Liver (tissue), 3 donors: ENCODE results near the gene IL22RA1.

Experiments used
- EGR1 ChIP-seq, 2 donors: IDR thresholded peaks; 2 replicates each; pipeline ENCODE4 v1.6.1; 2016 to 2018; ENCODE audit warnings: antibody characterized with exemption in 2 of 2, low read depth in 2 of 2
- FOXA1 ChIP-seq: IDR thresholded peaks from 2 replicates; pipeline ENCODE4 v1.6.1; 2016; ENCODE audit warnings: antibody characterized with exemption
- RAD21 ChIP-seq, 2 donors: IDR thresholded peaks; 2 replicates each; pipeline ENCODE4 v1.6.1; 2016; ENCODE audit warnings: antibody characterized with exemption in 2 of 2, mild to moderate bottlenecking in 2 of 2
- RXRA ChIP-seq, 2 donors: IDR thresholded peaks; 2 replicates each; pipeline ENCODE4 v1.6.1; 2017 to 2018; ENCODE audit warnings: antibody characterized with exemption in 2 of 2, mild to moderate bottlenecking in 1 of 2
- YY1 ChIP-seq: IDR thresholded peaks from 2 replicates; pipeline ENCODE4 v1.6.1; 2016; ENCODE audit warnings: antibody characterized with exemption, mild to moderate bottlenecking
- TF ChIP-seq, protein P1 (sequence below): fragments of 150-350 bp; IDR thresholded peaks from 2 replicates; pipeline ENCODE4 v1.5.1; 2017; ENCODE audit warnings: improper control_type of control experiment, low read depth, low read length; ENCODE audit not compliant: missing input control
- TF ChIP-seq, protein P2 (sequence below): IDR thresholded peaks from 2 replicates; pipeline ENCODE4 v1.6.1; 2016; ENCODE audit warnings: antibody characterized with exemption
- TF ChIP-seq, protein P3 (sequence below): IDR thresholded peaks from 2 replicates; pipeline ENCODE4 v1.6.1; 2016; ENCODE audit warnings: antibody characterized with exemption
- TF ChIP-seq, protein P4 (sequence below): IDR thresholded peaks from 2 replicates; pipeline ENCODE4 v1.6.1; 2016; ENCODE audit warnings: antibody characterized with exemption, mild to moderate bottlenecking
- donor health status: healthy.
- donor health status: healthy.

DNA sequence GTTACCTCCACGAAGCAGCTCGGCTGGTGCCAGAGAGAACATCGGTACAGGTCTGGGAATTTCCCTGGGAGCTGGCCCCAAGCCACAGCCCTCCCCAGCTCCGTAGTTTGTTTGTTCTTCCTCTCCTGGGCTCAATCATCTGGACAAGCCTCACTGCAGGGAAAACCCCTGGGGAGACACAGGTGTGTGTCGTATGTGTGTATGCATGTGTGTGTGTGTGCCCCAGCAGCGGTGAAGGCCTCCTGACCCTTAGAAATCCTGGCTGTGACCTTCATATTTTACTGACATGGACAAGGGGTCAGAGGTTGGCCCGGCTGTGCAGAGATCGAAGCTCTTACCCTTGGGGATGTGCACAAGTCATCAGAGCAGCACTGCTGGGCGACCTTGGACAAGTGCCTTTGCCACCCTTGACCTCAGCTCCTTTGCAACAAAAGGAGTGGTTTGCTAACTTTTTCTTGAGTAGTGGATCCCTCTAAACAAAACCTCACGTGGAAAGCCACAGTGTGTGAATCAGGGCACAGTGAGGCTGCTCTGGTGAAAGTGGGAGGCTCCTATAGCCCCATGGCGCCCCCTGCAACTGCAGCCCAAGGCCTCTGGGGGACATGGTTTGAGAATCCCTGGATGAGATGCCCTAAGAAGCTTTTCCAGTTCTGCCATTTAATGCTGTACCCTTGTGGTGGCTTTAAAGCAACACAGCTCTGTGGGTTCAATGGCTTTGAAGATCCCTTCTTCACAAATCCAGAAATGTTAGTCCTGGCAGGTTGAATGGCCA is 12.3 kb upstream of the IL22RA1 start:
- TF ChIP-seq, protein P1, sequence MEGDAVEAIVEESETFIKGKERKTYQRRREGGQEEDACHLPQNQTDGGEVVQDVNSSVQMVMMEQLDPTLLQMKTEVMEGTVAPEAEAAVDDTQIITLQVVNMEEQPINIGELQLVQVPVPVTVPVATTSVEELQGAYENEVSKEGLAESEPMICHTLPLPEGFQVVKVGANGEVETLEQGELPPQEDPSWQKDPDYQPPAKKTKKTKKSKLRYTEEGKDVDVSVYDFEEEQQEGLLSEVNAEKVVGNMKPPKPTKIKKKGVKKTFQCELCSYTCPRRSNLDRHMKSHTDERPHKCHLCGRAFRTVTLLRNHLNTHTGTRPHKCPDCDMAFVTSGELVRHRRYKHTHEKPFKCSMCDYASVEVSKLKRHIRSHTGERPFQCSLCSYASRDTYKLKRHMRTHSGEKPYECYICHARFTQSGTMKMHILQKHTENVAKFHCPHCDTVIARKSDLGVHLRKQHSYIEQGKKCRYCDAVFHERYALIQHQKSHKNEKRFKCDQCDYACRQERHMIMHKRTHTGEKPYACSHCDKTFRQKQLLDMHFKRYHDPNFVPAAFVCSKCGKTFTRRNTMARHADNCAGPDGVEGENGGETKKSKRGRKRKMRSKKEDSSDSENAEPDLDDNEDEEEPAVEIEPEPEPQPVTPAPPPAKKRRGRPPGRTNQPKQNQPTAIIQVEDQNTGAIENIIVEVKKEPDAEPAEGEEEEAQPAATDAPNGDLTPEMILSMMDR = no peak
- TF ChIP-seq, protein P2, sequence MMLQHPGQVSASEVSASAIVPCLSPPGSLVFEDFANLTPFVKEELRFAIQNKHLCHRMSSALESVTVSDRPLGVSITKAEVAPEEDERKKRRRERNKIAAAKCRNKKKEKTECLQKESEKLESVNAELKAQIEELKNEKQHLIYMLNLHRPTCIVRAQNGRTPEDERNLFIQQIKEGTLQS = no peak
- TF ChIP-seq RAD21 (IDR thresholded peaks at IDR 0.05) = no peak
- TF ChIP-seq FOXA1 = no peak
- TF ChIP-seq, protein P3, sequence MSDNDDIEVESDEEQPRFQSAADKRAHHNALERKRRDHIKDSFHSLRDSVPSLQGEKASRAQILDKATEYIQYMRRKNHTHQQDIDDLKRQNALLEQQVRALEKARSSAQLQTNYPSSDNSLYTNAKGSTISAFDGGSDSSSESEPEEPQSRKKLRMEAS = no peak
- TF ChIP-seq, protein P4, sequence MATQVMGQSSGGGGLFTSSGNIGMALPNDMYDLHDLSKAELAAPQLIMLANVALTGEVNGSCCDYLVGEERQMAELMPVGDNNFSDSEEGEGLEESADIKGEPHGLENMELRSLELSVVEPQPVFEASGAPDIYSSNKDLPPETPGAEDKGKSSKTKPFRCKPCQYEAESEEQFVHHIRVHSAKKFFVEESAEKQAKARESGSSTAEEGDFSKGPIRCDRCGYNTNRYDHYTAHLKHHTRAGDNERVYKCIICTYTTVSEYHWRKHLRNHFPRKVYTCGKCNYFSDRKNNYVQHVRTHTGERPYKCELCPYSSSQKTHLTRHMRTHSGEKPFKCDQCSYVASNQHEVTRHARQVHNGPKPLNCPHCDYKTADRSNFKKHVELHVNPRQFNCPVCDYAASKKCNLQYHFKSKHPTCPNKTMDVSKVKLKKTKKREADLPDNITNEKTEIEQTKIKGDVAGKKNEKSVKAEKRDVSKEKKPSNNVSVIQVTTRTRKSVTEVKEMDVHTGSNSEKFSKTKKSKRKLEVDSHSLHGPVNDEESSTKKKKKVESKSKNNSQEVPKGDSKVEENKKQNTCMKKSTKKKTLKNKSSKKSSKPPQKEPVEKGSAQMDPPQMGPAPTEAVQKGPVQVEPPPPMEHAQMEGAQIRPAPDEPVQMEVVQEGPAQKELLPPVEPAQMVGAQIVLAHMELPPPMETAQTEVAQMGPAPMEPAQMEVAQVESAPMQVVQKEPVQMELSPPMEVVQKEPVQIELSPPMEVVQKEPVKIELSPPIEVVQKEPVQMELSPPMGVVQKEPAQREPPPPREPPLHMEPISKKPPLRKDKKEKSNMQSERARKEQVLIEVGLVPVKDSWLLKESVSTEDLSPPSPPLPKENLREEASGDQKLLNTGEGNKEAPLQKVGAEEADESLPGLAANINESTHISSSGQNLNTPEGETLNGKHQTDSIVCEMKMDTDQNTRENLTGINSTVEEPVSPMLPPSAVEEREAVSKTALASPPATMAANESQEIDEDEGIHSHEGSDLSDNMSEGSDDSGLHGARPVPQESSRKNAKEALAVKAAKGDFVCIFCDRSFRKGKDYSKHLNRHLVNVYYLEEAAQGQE = no peak
- no peak for TF ChIP-seq YY1
- no peak for TF ChIP-seq EGR1 (IDR thresholded peaks at IDR 0.05; ENCODE audit: low read depth in 2 of 2)
- TF ChIP-seq RXRA (IDR thresholded peaks at IDR 0.05) = peak; percentile 39 to 71
